Smooth muscle cell (in vitro differentiated cells): Measurements from ENCODE around the gene FBXW7. TPM values are rescaled to one million over a fixed set of nuclear protein-coding genes. Genes with fewer than 3 reads are reported as not detected.
A peak's percentile ranks its signal among the peaks of the same experiment; 100 is the strongest.

Source experiments
- DNase-seq: peaks from one replicate; lab custom pipeline; 2025; ENCODE audit not compliant: unreplicated experiment; lab: John Stamatoyannopoulos, UW
- H2AFZ ChIP-seq: fragments of 200-600 bp; sonication (generic); 2 replicates; pipeline ENCODE4 v1.6.0; 2016; ENCODE audit warnings: antibody characterized with exemption, low read depth, mild to moderate bottlenecking
- H3F3A ChIP-seq: fragments of 200-600 bp; sonication (generic); 2 replicates; pipeline ENCODE4 v1.6.0; 2017; ENCODE audit warnings: antibody characterized with exemption, low read depth
- H3K27ac ChIP-seq: fragments of 200-600 bp; sonication (generic); 2 replicates; pipeline ENCODE4 v1.5.1; 2016; ENCODE audit warnings: low read depth, mild to moderate bottlenecking
- H3K27me3 ChIP-seq: fragments of 200-600 bp; sonication (generic); 2 replicates; pipeline ENCODE4 v1.6.1; 2016; ENCODE audit warnings: low read depth, mild to moderate bottlenecking
- H3K36me3 ChIP-seq: fragments of 200-600 bp; sonication (generic); 2 replicates; pipeline ENCODE4 v1.5.1; 2016; ENCODE audit warnings: low read depth
- H3K4me1 ChIP-seq: fragments of 200-600 bp; sonication (generic); 2 replicates; pipeline ENCODE4 v1.5.1; 2016; ENCODE audit warnings: low read depth
- H3K4me2 ChIP-seq: fragments of 200-600 bp; sonication (generic); 2 replicates; pipeline ENCODE4 v1.6.0; 2016; ENCODE audit warnings: mild to moderate bottlenecking
- H3K4me3 ChIP-seq: fragments of 200-600 bp; sonication (generic); 2 replicates; pipeline ENCODE4 v1.5.1; 2016; ENCODE audit warnings: mild to moderate bottlenecking
- H3K79me2 ChIP-seq: fragments of 200-600 bp; sonication (generic); 2 replicates; pipeline ENCODE4 v1.6.0; 2016; ENCODE audit warnings: low read depth, mild to moderate bottlenecking
- H3K9ac ChIP-seq: fragments of 200-600 bp; sonication (generic); 2 replicates; pipeline ENCODE4 v1.6.0; 2016; ENCODE audit warnings: low read depth
- H3K9me3 ChIP-seq: fragments of 200-600 bp; sonication (generic); replicated peaks from 2 replicates; pipeline ENCODE4 v1.5.1; 2016; ENCODE audit warnings: low read depth
- H4K20me1 ChIP-seq: fragments of 200-600 bp; sonication (generic); 2 replicates; pipeline ENCODE4 v1.6.0; 2016; ENCODE audit warnings: low read depth
- WGBS: methylation state at CpG from one replicate; pipeline ENCODE4 v1.1.7; 2016; ENCODE audit warnings: low lambda C conversion rate; 5-methylcytosine and 5-hydroxymethylcytosine counted together
- polyA plus RNA-seq: library from polyadenylated mRNA; unstranded; fragments of >200 nt; fragmentation: Nextera tagmentation; extraction: Ambion mirVana; gene quantifications from 2 replicates; pipeline ENCODE4 v1.2.1, GENCODE V29; 2016
- total RNA-seq: library from RNA; depleted of rRNA; stranded (reverse); fragments of >200 nt; gene quantifications from 2 replicates; pipeline ENCODE4 v1.2.3, GENCODE V29; 2014
- TF ChIP-seq, protein P1 (sequence below): fragments of 200-600 bp; sonication (generic); IDR thresholded peaks from 2 replicates; pipeline ENCODE4 v1.5.1; 2017; ENCODE audit warnings: borderline replicate concordance, mild to moderate bottlenecking, antibody characterized with exemption; ENCODE audit not compliant: insufficient read depth, poor library complexity, severe bottlenecking

FBXW7 gene
- total and polyA plus RNA-seq, 2 experiments from 2014 or later: 16.4 to 31.6 TPM

DNA sequence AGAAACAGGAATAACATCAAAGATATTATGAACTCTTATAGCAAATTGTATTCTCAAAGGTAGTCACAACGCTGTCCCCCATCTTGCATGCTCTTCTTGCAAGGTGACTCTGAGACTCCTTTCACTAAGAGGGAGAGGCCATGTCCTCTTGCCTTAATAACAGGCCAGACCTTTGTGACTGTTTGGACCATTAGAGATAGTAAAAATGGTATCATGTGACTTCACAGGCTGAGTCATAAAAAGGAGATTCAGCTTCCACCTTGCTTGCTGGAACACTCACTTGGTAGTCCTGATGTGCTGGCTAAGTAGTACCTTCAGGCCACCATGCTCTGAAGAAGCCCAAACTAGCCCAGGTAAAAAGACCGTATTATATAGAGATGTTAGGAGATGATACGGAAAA is 143.8 kb downstream of the FBXW7 start:
- no peak for DNase-seq
- Histone ChIP-seq H3K4me3 (no peak overlapping the region), H3K4me1 (no peaks in the 10 kb centered on the region), H3K9ac (no peak overlapping the region), H3F3A (no peaks in the 10 kb centered on the region), H3K4me2 (no peak overlapping the region), H3K9me3 (no peaks in the 10 kb centered on the region), H3K36me3 (no peaks in the 10 kb centered on the region), H3K27me3 (no peaks in the 10 kb centered on the region), H3K79me2 (peaks cover 2% of the 10 kb centered on the region), H3K27ac (no peak overlapping the region), H4K20me1 (peaks cover 45% of the 10 kb centered on the region), H2AFZ (no peak overlapping the region)
- WGBS: 99% methylated on average over 3 of the region's 3 CpGs
- TF ChIP-seq, protein P1, sequence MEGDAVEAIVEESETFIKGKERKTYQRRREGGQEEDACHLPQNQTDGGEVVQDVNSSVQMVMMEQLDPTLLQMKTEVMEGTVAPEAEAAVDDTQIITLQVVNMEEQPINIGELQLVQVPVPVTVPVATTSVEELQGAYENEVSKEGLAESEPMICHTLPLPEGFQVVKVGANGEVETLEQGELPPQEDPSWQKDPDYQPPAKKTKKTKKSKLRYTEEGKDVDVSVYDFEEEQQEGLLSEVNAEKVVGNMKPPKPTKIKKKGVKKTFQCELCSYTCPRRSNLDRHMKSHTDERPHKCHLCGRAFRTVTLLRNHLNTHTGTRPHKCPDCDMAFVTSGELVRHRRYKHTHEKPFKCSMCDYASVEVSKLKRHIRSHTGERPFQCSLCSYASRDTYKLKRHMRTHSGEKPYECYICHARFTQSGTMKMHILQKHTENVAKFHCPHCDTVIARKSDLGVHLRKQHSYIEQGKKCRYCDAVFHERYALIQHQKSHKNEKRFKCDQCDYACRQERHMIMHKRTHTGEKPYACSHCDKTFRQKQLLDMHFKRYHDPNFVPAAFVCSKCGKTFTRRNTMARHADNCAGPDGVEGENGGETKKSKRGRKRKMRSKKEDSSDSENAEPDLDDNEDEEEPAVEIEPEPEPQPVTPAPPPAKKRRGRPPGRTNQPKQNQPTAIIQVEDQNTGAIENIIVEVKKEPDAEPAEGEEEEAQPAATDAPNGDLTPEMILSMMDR: no peak

GRCh38 chr4:152390216-152390615 is 145.7 kb downstream of the FBXW7 start:
- Histone ChIP-seq H3K4me2 (no peak overlapping the region), H3K27ac (no peak overlapping the region), H3K36me3 (no peaks in the 10 kb centered on the region), H2AFZ (no peak overlapping the region), H3K9ac (no peak overlapping the region), H3K4me1 (no peaks in the 10 kb centered on the region), H3K79me2 (peaks cover 9% of the 10 kb centered on the region), H3K4me3 (no peak overlapping the region), H3K27me3 (no peaks in the 10 kb centered on the region), H4K20me1 (peaks cover 47% of the 10 kb centered on the region), H3K9me3 (no peaks in the 10 kb centered on the region), H3F3A (no peaks in the 10 kb centered on the region)
- 79% methylated on average over 1 of the region's 1 CpG for WGBS
- no peak for DNase-seq
- TF ChIP-seq, protein P1: no peak

DNA sequence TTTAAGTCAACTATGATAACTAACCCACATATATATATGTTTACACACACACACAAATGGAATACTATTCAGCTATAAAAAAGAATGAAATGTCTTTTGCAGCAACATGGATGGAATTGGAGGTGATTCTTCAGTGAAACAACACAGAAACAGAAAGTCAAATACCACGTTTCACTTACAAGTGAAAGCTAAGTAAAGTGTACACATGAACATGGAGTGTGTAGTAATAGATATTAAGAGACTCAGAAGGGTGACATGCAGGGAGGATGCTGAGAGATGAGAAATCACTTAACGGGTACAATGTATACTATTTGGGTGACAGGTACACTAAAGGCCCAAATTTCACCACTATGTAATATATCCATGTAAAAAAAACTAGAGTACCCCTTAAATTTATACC is 146.5 kb downstream of the FBXW7 start:
- Histone ChIP-seq H3K79me2 (peaks cover 9% of the 10 kb centered on the region), H3K4me2 (no peak overlapping the region), H3K27me3 (no peaks in the 10 kb centered on the region), H3K36me3 (no peaks in the 10 kb centered on the region), H3K27ac (no peak overlapping the region), H3F3A (no peaks in the 10 kb centered on the region), H3K4me1 (no peaks in the 10 kb centered on the region), H3K9ac (no peak overlapping the region), H4K20me1 (peaks cover 41% of the 10 kb centered on the region), H3K4me3 (no peak overlapping the region), H2AFZ (no peak overlapping the region), H3K9me3 (no peaks in the 10 kb centered on the region)
- no peak for DNase-seq
- WGBS: 93% methylated on average over 2 of the region's 2 CpGs
- TF ChIP-seq, protein P1: no peak

GRCh38 chr4:152385551-152385950 is 150.3 kb downstream of the FBXW7 start:
- peaks cover 16% of the 10 kb centered on the region for H3K79me2 ChIP-seq
- no peaks in the 10 kb centered on the region for H3K9me3 ChIP-seq
- H3K27me3 ChIP-seq: no peaks in the 10 kb centered on the region
- H3K9ac ChIP-seq: no peak overlapping the region
- H3K4me2 ChIP-seq: no peak overlapping the region
- no peaks in the 10 kb centered on the region for H3K36me3 ChIP-seq
- H2AFZ ChIP-seq: no peak overlapping the region
- TF ChIP-seq, protein P1: peak; percentile 67
- H4K20me1 ChIP-seq: peaks cover 35% of the 10 kb centered on the region
- H3F3A ChIP-seq: no peaks in the 10 kb centered on the region
- WGBS: 48% methylated on average over 1 of the region's 1 CpG
- DNase-seq: no peak
- H3K27ac ChIP-seq: no peak overlapping the region
- H3K4me1 ChIP-seq: no peaks in the 10 kb centered on the region
- H3K4me3 ChIP-seq: no peak overlapping the region
